Cardiac septum (tissue), 1 donor: ENCODE measurements around the gene SAFB2. TPM values are rescaled to one million over a fixed set of nuclear protein-coding genes. Genes with fewer than 3 reads are reported as not detected.

Experiments used
- DNase-seq: peaks from one replicate; pipeline ENCODE4 v3.0.0-alpha.2; 2020; ENCODE audit warnings: low spot score
- intact Hi-C: fragments of 100-400 bp; cut with DNase I; formaldehyde crosslinking; loops from one replicate; pipeline ENCODE4 v1.14.0; 2022
- long read RNA-seq: library from polyadenylated mRNA; unstranded; transcript quantifications from one replicate; pipeline ENCODE4 v2.0.0, GENCODE V29; 2021
- total RNA-seq: library from RNA; stranded (reverse); fragmentation: NEBNext Ultra II Directional; extraction: Animal tissue kit (Norgen Biotek cat#: 25700); gene quantifications from one replicate; pipeline ENCODE4 v1.2.1, GENCODE V29; 2021
- donor health status: DM: no; HTN: no; CAD: no.

SAFB2 gene
- 48.6 TPM for total RNA-seq
- long read RNA-seq, transcript SAFB2-201 (21 exons, 3,371 nt) = major isoform, 6 of 59 reads
- long read RNA-seq, partial matches to known transcripts = 43 of 59 reads
- long read RNA-seq, other reads (novel, unspliced or antisense) = 9 of 59 reads

GRCh38 chr19:5622465-5623396 lies at the start of gene SAFB2, which contains the start of gene SAFB:
TSS of gene SAFB2 (minus strand) at chr19:5622776. CDS start at chr19:5622715, 61 bp downstream.
TSS of gene SAFB (plus strand) at chr19:5623083. CDS start at chr19:5623206, 123 bp downstream.
- DNase-seq = peak; percentile 100
- intact Hi-C loops = loop anchor here (1.0 kb wide), 1 partner anchor 58 kb away; the partner anchor contains the start of gene MICOS13

GRCh38 chr19:5671600-5671999 lies 49.0 kb upstream of the SAFB2 start:
- intact Hi-C loops = no loop called here
- DNase-seq = no peak

GRCh38 chr19:5669212-5669611 lies 46.6 kb upstream of the SAFB2 start:
- intact Hi-C loops = no loop called here
- no peak for DNase-seq

- intact Hi-C loops = no loop called here
- DNase-seq = no peak
These were observed 45.2 kb upstream of the SAFB2 start for GRCh38 chr19:5667751-5668271.

- intact Hi-C loops = no loop called here
- DNase-seq = no peak
These were observed 44.5 kb upstream of the SAFB2 start for GRCh38 chr19:5666921-5667610.

- DNase-seq = no peak
These were observed 43.4 kb upstream of the SAFB2 start for GRCh38 chr19:5665781-5666513.

GRCh38 chr19:5664515-5664914 lies 41.9 kb upstream of the SAFB2 start:
- DNase-seq = no peak
- intact Hi-C loops = no loop called here

More at GRCh38 chr19:5665781-5666513, 43.4 kb upstream of the SAFB2 start:
- intact Hi-C loops = no loop called here

- DNase-seq = no peak
- intact Hi-C loops = no loop called here
These were observed 41.3 kb upstream of the SAFB2 start for GRCh38 chr19:5663904-5664303.

- no peak for DNase-seq
- intact Hi-C loops = no loop called here
These were observed 38.9 kb upstream of the SAFB2 start for GRCh38 chr19:5661483-5661882.

GRCh38 chr19:5655412-5655811 lies 32.8 kb upstream of the SAFB2 start:
- intact Hi-C loops = no loop called here

GRCh38 chr19:5654931-5655330 lies 32.4 kb upstream of the SAFB2 start:
- intact Hi-C loops = no loop called here
- DNase-seq = no peak

More at GRCh38 chr19:5655412-5655811, 32.8 kb upstream of the SAFB2 start:
- DNase-seq = no peak

GRCh38 chr19:5652261-5652660 lies 29.7 kb upstream of the SAFB2 start:
- intact Hi-C loops = no loop called here
- DNase-seq = no peak

GRCh38 chr19:5651361-5651760 lies 28.8 kb upstream of the SAFB2 start:
- intact Hi-C loops = no loop called here

GRCh38 chr19:5648464-5648863 lies 25.9 kb upstream of the SAFB2 start:
- intact Hi-C loops = no loop called here
- DNase-seq = no peak

More at GRCh38 chr19:5651361-5651760, 28.8 kb upstream of the SAFB2 start:
- no peak for DNase-seq

GRCh38 chr19:5646703-5647102 lies 24.1 kb upstream of the SAFB2 start:
- intact Hi-C loops = no loop called here
- no peak for DNase-seq

- intact Hi-C loops = no loop called here
- DNase-seq = no peak
These were observed 22.8 kb upstream of the SAFB2 start for GRCh38 chr19:5645409-5645808.

GRCh38 chr19:5644037-5644436 lies 21.5 kb upstream of the SAFB2 start:
- no peak for DNase-seq

GRCh38 chr19:5643060-5643459 lies 20.5 kb upstream of the SAFB2 start:
- intact Hi-C loops = no loop called here
- no peak for DNase-seq

More at GRCh38 chr19:5644037-5644436, 21.5 kb upstream of the SAFB2 start:
- intact Hi-C loops = no loop called here

GRCh38 chr19:5642204-5642603 lies 19.6 kb upstream of the SAFB2 start:
- intact Hi-C loops = no loop called here
- no peak for DNase-seq
